ENCODE data around the gene FBXO8.
"Not testable (repeated sequence)": the region's sequence is repeated elsewhere in the genome, so short reads cannot be mapped to it uniquely, and the experiment has no call there.

The FBXO8 gene

GRCh38 chr4:174283507-174284471 lies at the start of gene FBXO8, which contains the start of gene CEP44:
TSS of gene FBXO8 (minus strand) at chr4:174283667. CDS start at chr4:174263092, 20,575 bp downstream.
TSS of gene CEP44 (plus strand) at chr4:174283911. CDS start at chr4:174299122, 15,211 bp downstream.
- peak; percentile 79 for DNase-seq (ENCODE audit: low spot score)

GRCh38 chr4:174332741-174333493 lies 49.5 kb upstream of the FBXO8 start:
- no peak for DNase-seq (ENCODE audit: low spot score)

GRCh38 chr4:174324725-174325124 lies 41.3 kb upstream of the FBXO8 start:
- no peak for DNase-seq (ENCODE audit: low spot score)

- DNase-seq (ENCODE audit: low spot score) = no peak
Measured at GRCh38 chr4:174324236-174324635, 40.8 kb upstream of the FBXO8 start.

- no peak for DNase-seq (ENCODE audit: low spot score)
Measured at GRCh38 chr4:174320494-174321199, 37.2 kb upstream of the FBXO8 start.

GRCh38 chr4:174318829-174319764 lies 35.6 kb upstream of the FBXO8 start:
- peak; percentile 46 for DNase-seq (ENCODE audit: low spot score)

GRCh38 chr4:174317531-174317930 lies 34.1 kb upstream of the FBXO8 start:
- DNase-seq (ENCODE audit: low spot score) = peak; percentile 36

GRCh38 chr4:174316954-174317353 lies 33.5 kb upstream of the FBXO8 start:
- DNase-seq (ENCODE audit: low spot score) = peak; percentile 16

- DNase-seq (ENCODE audit: low spot score) = no peak
Measured at GRCh38 chr4:174316546-174316945, 33.1 kb upstream of the FBXO8 start.

GRCh38 chr4:174314770-174315169 lies 31.3 kb upstream of the FBXO8 start:
- DNase-seq (ENCODE audit: low spot score) = no peak

GRCh38 chr4:174314274-174314673 lies 30.8 kb upstream of the FBXO8 start:
- no peak for DNase-seq (ENCODE audit: low spot score)

GRCh38 chr4:174312993-174313392 lies 29.5 kb upstream of the FBXO8 start:
- DNase-seq (ENCODE audit: low spot score) = no peak

GRCh38 chr4:174307694-174308093 lies 24.2 kb upstream of the FBXO8 start:
- no peak for DNase-seq (ENCODE audit: low spot score)

GRCh38 chr4:174305961-174306360 lies 22.5 kb upstream of the FBXO8 start:
- no peak for DNase-seq (ENCODE audit: low spot score)

GRCh38 chr4:174304664-174305063 lies 21.2 kb upstream of the FBXO8 start:
- no peak for DNase-seq (ENCODE audit: low spot score)

GRCh38 chr4:174303687-174304086 lies 20.2 kb upstream of the FBXO8 start:
- DNase-seq (ENCODE audit: low spot score) = no peak

GRCh38 chr4:174295142-174295541 lies 11.7 kb upstream of the FBXO8 start:
- DNase-seq (ENCODE audit: low spot score) = not testable (repeated sequence)

GRCh38 chr4:174294641-174295040 lies 11.2 kb upstream of the FBXO8 start:
- not testable (repeated sequence) for DNase-seq (ENCODE audit: low spot score)

GRCh38 chr4:174292473-174292872 lies 9.0 kb upstream of the FBXO8 start:
- no peak for DNase-seq (ENCODE audit: low spot score)

- DNase-seq (ENCODE audit: low spot score) = no peak
Measured at GRCh38 chr4:174286870-174287269, 3.4 kb upstream of the FBXO8 start.

GRCh38 chr4:174284487-174284886 lies 1.0 kb upstream of the FBXO8 start:
- peak; percentile 7 for DNase-seq (ENCODE audit: low spot score)

Data from kidney capillary endothelial cell (primary cell).